ENCODE results near the gene IL15RA.

Gene IL15RA

GRCh38 chr10:5988336-5988920, 11.1 kb upstream of the IL15RA start:
- TF ChIP-seq, protein P1, sequence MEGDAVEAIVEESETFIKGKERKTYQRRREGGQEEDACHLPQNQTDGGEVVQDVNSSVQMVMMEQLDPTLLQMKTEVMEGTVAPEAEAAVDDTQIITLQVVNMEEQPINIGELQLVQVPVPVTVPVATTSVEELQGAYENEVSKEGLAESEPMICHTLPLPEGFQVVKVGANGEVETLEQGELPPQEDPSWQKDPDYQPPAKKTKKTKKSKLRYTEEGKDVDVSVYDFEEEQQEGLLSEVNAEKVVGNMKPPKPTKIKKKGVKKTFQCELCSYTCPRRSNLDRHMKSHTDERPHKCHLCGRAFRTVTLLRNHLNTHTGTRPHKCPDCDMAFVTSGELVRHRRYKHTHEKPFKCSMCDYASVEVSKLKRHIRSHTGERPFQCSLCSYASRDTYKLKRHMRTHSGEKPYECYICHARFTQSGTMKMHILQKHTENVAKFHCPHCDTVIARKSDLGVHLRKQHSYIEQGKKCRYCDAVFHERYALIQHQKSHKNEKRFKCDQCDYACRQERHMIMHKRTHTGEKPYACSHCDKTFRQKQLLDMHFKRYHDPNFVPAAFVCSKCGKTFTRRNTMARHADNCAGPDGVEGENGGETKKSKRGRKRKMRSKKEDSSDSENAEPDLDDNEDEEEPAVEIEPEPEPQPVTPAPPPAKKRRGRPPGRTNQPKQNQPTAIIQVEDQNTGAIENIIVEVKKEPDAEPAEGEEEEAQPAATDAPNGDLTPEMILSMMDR (IDR thresholded peaks at IDR 0.05): no peak
- Histone ChIP-seq H3K79me2 (no peaks in the 10 kb centered on the region), H3K27me3 (ENCODE audit: control insufficient read depth, insufficient read depth, low read length) (peaks cover 3% of the 10 kb centered on the region), H2AFZ (no peak overlapping the region), H3K9ac (no peak overlapping the region), H3K36me3 (ENCODE audit: control insufficient read depth, insufficient read depth, low read length) (no peaks in the 10 kb centered on the region), H3K4me2 (ENCODE audit: low read length) (no peak overlapping the region), H3K4me1 (no peaks in the 10 kb centered on the region), H3K27ac (no peak overlapping the region), H3K9me3 (ENCODE audit: control insufficient read depth, low read length) (no peaks in the 10 kb centered on the region), H3K4me3 (ENCODE audit: low read depth, low read length) (no peak overlapping the region)

- no peak overlapping the region for H3K27ac ChIP-seq
- no peak overlapping the region for H2AFZ ChIP-seq
- peaks cover 3% of the 10 kb centered on the region for H3K27me3 ChIP-seq (ENCODE audit: control insufficient read depth, insufficient read depth, low read length)
- no peaks in the 10 kb centered on the region for H3K4me1 ChIP-seq
- no peaks in the 10 kb centered on the region for H3K36me3 ChIP-seq (ENCODE audit: control insufficient read depth, insufficient read depth, low read length)
- no peaks in the 10 kb centered on the region for H3K79me2 ChIP-seq
- no peak overlapping the region for H3K9ac ChIP-seq
- TF ChIP-seq, protein P1 (IDR thresholded peaks at IDR 0.05): no peak
- H3K4me2 ChIP-seq (ENCODE audit: low read length): no peak overlapping the region
- no peaks in the 10 kb centered on the region for H3K9me3 ChIP-seq (ENCODE audit: control insufficient read depth, low read length)
- no peak overlapping the region for H3K4me3 ChIP-seq (ENCODE audit: low read depth, low read length)
Measured at GRCh38 chr10:5987747-5988146, 10.4 kb upstream of the IL15RA start.

- H3K79me2 ChIP-seq: no peaks in the 10 kb centered on the region
- H3K36me3 ChIP-seq (ENCODE audit: control insufficient read depth, insufficient read depth, low read length): no peaks in the 10 kb centered on the region
- no peak overlapping the region for H3K4me2 ChIP-seq (ENCODE audit: low read length)
- H3K27ac ChIP-seq: no peak overlapping the region
- no peaks in the 10 kb centered on the region for H3K4me1 ChIP-seq
- H3K9ac ChIP-seq: no peak overlapping the region
- no peaks in the 10 kb centered on the region for H3K27me3 ChIP-seq (ENCODE audit: control insufficient read depth, insufficient read depth, low read length)
- TF ChIP-seq, protein P1 (IDR thresholded peaks at IDR 0.05): no peak
- no peak overlapping the region for H3K4me3 ChIP-seq (ENCODE audit: low read depth, low read length)
- H3K9me3 ChIP-seq (ENCODE audit: control insufficient read depth, low read length): no peaks in the 10 kb centered on the region
- no peak overlapping the region for H2AFZ ChIP-seq
Measured at GRCh38 chr10:5985029-5985428, 7.7 kb upstream of the IL15RA start.

DNA sequence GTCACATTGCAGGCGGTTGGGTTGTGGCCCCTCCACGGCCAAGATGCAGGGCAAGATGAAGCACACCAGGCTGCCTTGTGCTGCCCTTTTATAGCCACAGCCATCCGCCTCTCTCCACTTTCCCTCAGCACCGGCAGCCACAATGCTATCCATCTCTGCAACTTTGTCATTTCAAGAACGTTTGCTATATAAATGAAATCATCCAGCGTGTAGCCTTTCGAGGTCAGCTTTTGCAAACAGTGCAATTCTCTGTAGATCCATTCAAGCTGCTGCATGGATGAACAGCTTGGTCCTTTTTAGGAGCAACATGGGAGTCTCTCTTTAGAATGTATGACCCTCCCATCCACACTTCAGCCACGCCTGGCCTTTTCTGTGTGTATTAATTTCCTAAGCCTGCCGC, 6.4 kb upstream of the IL15RA start:
- Histone ChIP-seq H3K36me3 (ENCODE audit: control insufficient read depth, insufficient read depth, low read length) (no peaks in the 10 kb centered on the region), H3K4me3 (ENCODE audit: low read depth, low read length) (no peak overlapping the region), H3K27me3 (ENCODE audit: control insufficient read depth, insufficient read depth, low read length) (no peaks in the 10 kb centered on the region), H2AFZ (no peak overlapping the region), H3K9ac (no peak overlapping the region), H3K79me2 (no peaks in the 10 kb centered on the region), H3K4me2 (ENCODE audit: low read length) (no peak overlapping the region), H3K9me3 (ENCODE audit: control insufficient read depth, low read length) (no peaks in the 10 kb centered on the region), H3K27ac (no peak overlapping the region), H3K4me1 (no peaks in the 10 kb centered on the region)
- TF ChIP-seq, protein P1 (IDR thresholded peaks at IDR 0.05): no peak

GRCh38 chr10:5981529-5981928, 4.2 kb upstream of the IL15RA start:
- H3K79me2 ChIP-seq: no peaks in the 10 kb centered on the region

More at GRCh38 chr10:5981529-5981928, 4.2 kb upstream of the IL15RA start:
- Histone ChIP-seq H3K4me3 (ENCODE audit: low read depth, low read length) (no peak overlapping the region), H3K4me2 (ENCODE audit: low read length) (no peak overlapping the region), H3K36me3 (ENCODE audit: control insufficient read depth, insufficient read depth, low read length) (no peaks in the 10 kb centered on the region), H3K4me1 (no peaks in the 10 kb centered on the region), H3K9me3 (ENCODE audit: control insufficient read depth, low read length) (no peaks in the 10 kb centered on the region), H2AFZ (no peak overlapping the region), H3K9ac (no peak overlapping the region), H3K27me3 (ENCODE audit: control insufficient read depth, insufficient read depth, low read length) (no peaks in the 10 kb centered on the region), H3K27ac (no peak overlapping the region)
- TF ChIP-seq, protein P1 (IDR thresholded peaks at IDR 0.05): no peak
